HG03378 (cell line): ENCODE results near the gene CCDC69.
"Not testable (repeated sequence)": the region's sequence is repeated elsewhere in the genome, so short reads cannot be mapped to it uniquely, and the experiment has no call there.

Experiments
- ATAC-seq: cut with Tn5 transposase; IDR thresholded peaks from one replicate; pipeline ENCODE4 v1.9.1; 2021; ENCODE audit warnings: mild to moderate bottlenecking, moderate library complexity; ENCODE audit not compliant: unreplicated experiment

CCDC69 gene

GRCh38 chr5:151248651-151249050 lies 24.8 kb upstream of the CCDC69 start:
- no peak for ATAC-seq

GRCh38 chr5:151245680-151246219 lies 21.9 kb upstream of the CCDC69 start:
- no peak for ATAC-seq

- ATAC-seq = no peak
Measured at GRCh38 chr5:151244206-151244605, 20.3 kb upstream of the CCDC69 start.

- no peak for ATAC-seq
Measured at GRCh38 chr5:151243564-151243963, 19.7 kb upstream of the CCDC69 start.

GRCh38 chr5:151243127-151243526 lies 19.2 kb upstream of the CCDC69 start:
- no peak for ATAC-seq

GRCh38 chr5:151240924-151241635 lies 17.2 kb upstream of the CCDC69 start:
- no peak for ATAC-seq

GRCh38 chr5:151240268-151240835 lies 16.5 kb upstream of the CCDC69 start:
- ATAC-seq = not testable (repeated sequence)

- ATAC-seq = peak; percentile 47
Measured at GRCh38 chr5:151239237-151239861, 15.5 kb upstream of the CCDC69 start.

GRCh38 chr5:151238303-151238741 lies 14.4 kb upstream of the CCDC69 start:
- no peak for ATAC-seq

GRCh38 chr5:151237685-151238084 lies 13.8 kb upstream of the CCDC69 start:
- ATAC-seq = no peak

- ATAC-seq = no peak
Measured at GRCh38 chr5:151236888-151237287, 13.0 kb upstream of the CCDC69 start.

GRCh38 chr5:151235239-151235571 lies 11.3 kb upstream of the CCDC69 start:
- ATAC-seq = not testable (repeated sequence)

- ATAC-seq = peak; percentile 73
Measured at GRCh38 chr5:151234476-151235238, 10.8 kb upstream of the CCDC69 start.

- peak; percentile 58 for ATAC-seq
Measured at GRCh38 chr5:151233616-151234085, 9.8 kb upstream of the CCDC69 start.

- no peak for ATAC-seq
Measured at GRCh38 chr5:151231359-151231758, 7.5 kb upstream of the CCDC69 start.

GRCh38 chr5:151230048-151230680 lies 6.3 kb upstream of the CCDC69 start:
- no peak for ATAC-seq

- no peak for ATAC-seq
Measured at GRCh38 chr5:151228986-151229385, 5.1 kb upstream of the CCDC69 start.

- no peak for ATAC-seq
Measured at GRCh38 chr5:151227918-151228447, 4.1 kb upstream of the CCDC69 start.

GRCh38 chr5:151225475-151225874 lies 1.6 kb upstream of the CCDC69 start:
- no peak for ATAC-seq

GRCh38 chr5:151225071-151225470 lies 1.2 kb upstream of the CCDC69 start:
- no peak for ATAC-seq
